Measurements from ENCODE around the gene DECR2. TPM values are rescaled to one million over a fixed set of nuclear protein-coding genes. Genes with fewer than 3 reads are reported as not detected.
A peak's percentile ranks its signal among the peaks of the same experiment; 100 is the strongest.
"Not testable (repeated sequence)": the region's sequence is repeated elsewhere in the genome, so short reads cannot be mapped to it uniquely, and the experiment has no call there.

DECR2 gene
- total RNA-seq, 1 donor from 2014 or later, result 6.7 TPM

- POLR2A ChIA-PET, result interaction anchor here (0.6 to 5.0 kb wide), 9 partner anchors 11 to 338 kb away, joined by 3 to 61 read pairs (median 5); partner anchors contain the start of genes ANTKMT, DECR2, FAM234A and MRPL28
Observed at GRCh38 chr16:383326-384051, 18.2 kb upstream of the DECR2 start.

GRCh38 chr16:386641-387156, 15.0 kb upstream of the DECR2 start:
- no peak overlapping the region for H3K27ac Mint-ChIP-seq
- no peak overlapping the region for H3K4me3 Mint-ChIP-seq
- CTCF ChIA-PET, result interaction anchor here (1.2 kb wide), 1 partner anchor 15 kb away, joined by 3 read pairs; the partner anchor contains the start of gene DECR2
- ATAC-seq (ENCODE audit: low read depth), result no peak
- no peak for TF ChIP-seq CTCF (IDR thresholded peaks at IDR 0.05)
- no peaks in the 10 kb centered on the region for H3K36me3 Mint-ChIP-seq (ENCODE audit: low read depth)
- intact Hi-C loops (cut with micrococcal nuclease), result no loop called here
- no peaks in the 10 kb centered on the region for H3K27me3 Mint-ChIP-seq
- POLR2A ChIA-PET, result interaction anchor here (0.6 to 0.7 kb wide), 2 partner anchors 12 to 262 kb away, joined by 4 to 5 read pairs; no protein-coding TSS in a partner anchor
- no peaks in the 10 kb centered on the region for H3K9me3 Mint-ChIP-seq
- peaks cover 24% of the 10 kb centered on the region for H3K4me1 Mint-ChIP-seq
- no peak for DNase-seq

More at GRCh38 chr16:383326-384051, 18.2 kb upstream of the DECR2 start:
- H3K4me3 Mint-ChIP-seq, result peak overlapping the region; percentile 89
- peak; percentile 60 for ATAC-seq (ENCODE audit: low read depth)
- no peaks in the 10 kb centered on the region for H3K27me3 Mint-ChIP-seq
- no peaks in the 10 kb centered on the region for H3K36me3 Mint-ChIP-seq (ENCODE audit: low read depth)
- intact Hi-C loops (cut with micrococcal nuclease), result loop anchor here (1.0 to 5.0 kb wide), 2 partner anchors 42 to 144 kb away; partner anchors contain the start of genes CAPN15 and RAB11FIP3
- CTCF ChIA-PET, result interaction anchor here (0.8 to 1.3 kb wide), 4 partner anchors 8 to 18 kb away, joined by 3 to 4 read pairs (median 4); partner anchors contain the start of genes DECR2 and MRPL28
- H3K9me3 Mint-ChIP-seq, result no peaks in the 10 kb centered on the region
- peak; percentile 56 for DNase-seq
- no peak for TF ChIP-seq CTCF (IDR thresholded peaks at IDR 0.05)
- peak overlapping the region; percentile 78 for H3K27ac Mint-ChIP-seq
- H3K4me1 Mint-ChIP-seq, result peaks cover 33% of the 10 kb centered on the region

GRCh38 chr16:387761-388666, 13.7 kb upstream of the DECR2 start:
- H3K36me3 Mint-ChIP-seq (ENCODE audit: low read depth); intact Hi-C loops (cut with micrococcal nuclease); H3K9me3 Mint-ChIP-seq; CTCF ChIA-PET; POLR2A ChIA-PET; ATAC-seq (ENCODE audit: low read depth); H3K4me3 Mint-ChIP-seq; DNase-seq; H3K27me3 Mint-ChIP-seq; H3K27ac Mint-ChIP-seq: not testable (repeated sequence)
- peaks cover 17% of the 10 kb centered on the region for H3K4me1 Mint-ChIP-seq

GRCh38 chr16:389352-389751, 12.3 kb upstream of the DECR2 start:
- H3K9me3 Mint-ChIP-seq, result no peaks in the 10 kb centered on the region
- POLR2A ChIA-PET, result no interaction called here
- peaks cover 4% of the 10 kb centered on the region for H3K4me1 Mint-ChIP-seq
- DNase-seq, result no peak
- no peak for ATAC-seq (ENCODE audit: low read depth)
- CTCF ChIA-PET, result no interaction called here
- TF ChIP-seq CTCF (IDR thresholded peaks at IDR 0.05), result no peak
- intact Hi-C loops (cut with micrococcal nuclease), result no loop called here
- H3K36me3 Mint-ChIP-seq (ENCODE audit: low read depth), result no peaks in the 10 kb centered on the region
- no peak overlapping the region for H3K27ac Mint-ChIP-seq
- no peak overlapping the region for H3K4me3 Mint-ChIP-seq
- H3K27me3 Mint-ChIP-seq, result no peaks in the 10 kb centered on the region

- H3K36me3 Mint-ChIP-seq (ENCODE audit: low read depth), result no peaks in the 10 kb centered on the region
- ChIA-PET POLR2A (interaction anchor here (0.7 to 2.1 kb wide), 3 partner anchors 9 to 21 kb away, joined by 3 to 20 read pairs (median 6); partner anchors contain the start of genes DECR2 and PGAP6), CTCF (interaction anchor here (0.7 to 2.2 kb wide), 3 partner anchors 9 to 134 kb away, joined by 3 to 7 read pairs (median 4); partner anchors contain the start of gene DECR2)
- no peak overlapping the region for H3K4me3 Mint-ChIP-seq
- H3K9me3 Mint-ChIP-seq, result no peaks in the 10 kb centered on the region
- H3K27me3 Mint-ChIP-seq, result no peaks in the 10 kb centered on the region
- ATAC-seq (ENCODE audit: low read depth), result peak; percentile 91
- intact Hi-C loops (cut with micrococcal nuclease), result loop anchor here (1.0 to 10.0 kb wide), 3 partner anchors 187 to 393 kb away; partner anchors contain the start of genes CHTF18 and RPUSD1
- peak overlapping the region; percentile 41 for H3K27ac Mint-ChIP-seq
- peak; percentile 64 for DNase-seq
- H3K4me1 Mint-ChIP-seq, result peaks cover 16% of the 10 kb centered on the region
- no peak for TF ChIP-seq CTCF (IDR thresholded peaks at IDR 0.05)
Observed at GRCh38 chr16:391885-392335, 9.8 kb upstream of the DECR2 start.
